Stimulated activated memory B cell treated with anti-CD40 and anti-IgM and Interleukin-4, amounts not matched to agents 10 μg/mL and 1 μg/mL and 100 μg/mL, for 72 hours (primary cell): ENCODE data around the gene PDZD11.
"Not testable (repeated sequence)": the region's sequence is repeated elsewhere in the genome, so short reads cannot be mapped to it uniquely, and the experiment has no call there.

ENCODE experiments used
- ATAC-seq: fragments of 150-1000 bp; cut with Tn5 transposase; 2 replicates; pipeline ENCODE4 v1.10.0; 2021
- H3K27ac Mint-ChIP-seq: one replicate; pipeline ENCODE4 v1.8.0; 2022; ENCODE audit warnings: mild to moderate bottlenecking, mixed read lengths
- H3K27me3 Mint-ChIP-seq: one replicate; pipeline ENCODE4 v1.8.0; 2022; ENCODE audit warnings: mixed read lengths
- H3K36me3 Mint-ChIP-seq: one replicate; pipeline ENCODE4 v1.8.0; 2022; ENCODE audit warnings: mixed read lengths
- H3K4me1 Mint-ChIP-seq: one replicate; pipeline ENCODE4 v1.8.0; 2022; ENCODE audit warnings: mixed read lengths
- H3K4me3 Mint-ChIP-seq: one replicate; pipeline ENCODE4 v1.8.0; 2022; ENCODE audit warnings: mild to moderate bottlenecking, moderate library complexity, mixed read lengths
- H3K9me3 Mint-ChIP-seq: one replicate; pipeline ENCODE4 v1.8.0; 2022; ENCODE audit warnings: mixed read lengths

The PDZD11 gene, protein sequence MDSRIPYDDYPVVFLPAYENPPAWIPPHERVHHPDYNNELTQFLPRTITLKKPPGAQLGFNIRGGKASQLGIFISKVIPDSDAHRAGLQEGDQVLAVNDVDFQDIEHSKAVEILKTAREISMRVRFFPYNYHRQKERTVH

DNA sequence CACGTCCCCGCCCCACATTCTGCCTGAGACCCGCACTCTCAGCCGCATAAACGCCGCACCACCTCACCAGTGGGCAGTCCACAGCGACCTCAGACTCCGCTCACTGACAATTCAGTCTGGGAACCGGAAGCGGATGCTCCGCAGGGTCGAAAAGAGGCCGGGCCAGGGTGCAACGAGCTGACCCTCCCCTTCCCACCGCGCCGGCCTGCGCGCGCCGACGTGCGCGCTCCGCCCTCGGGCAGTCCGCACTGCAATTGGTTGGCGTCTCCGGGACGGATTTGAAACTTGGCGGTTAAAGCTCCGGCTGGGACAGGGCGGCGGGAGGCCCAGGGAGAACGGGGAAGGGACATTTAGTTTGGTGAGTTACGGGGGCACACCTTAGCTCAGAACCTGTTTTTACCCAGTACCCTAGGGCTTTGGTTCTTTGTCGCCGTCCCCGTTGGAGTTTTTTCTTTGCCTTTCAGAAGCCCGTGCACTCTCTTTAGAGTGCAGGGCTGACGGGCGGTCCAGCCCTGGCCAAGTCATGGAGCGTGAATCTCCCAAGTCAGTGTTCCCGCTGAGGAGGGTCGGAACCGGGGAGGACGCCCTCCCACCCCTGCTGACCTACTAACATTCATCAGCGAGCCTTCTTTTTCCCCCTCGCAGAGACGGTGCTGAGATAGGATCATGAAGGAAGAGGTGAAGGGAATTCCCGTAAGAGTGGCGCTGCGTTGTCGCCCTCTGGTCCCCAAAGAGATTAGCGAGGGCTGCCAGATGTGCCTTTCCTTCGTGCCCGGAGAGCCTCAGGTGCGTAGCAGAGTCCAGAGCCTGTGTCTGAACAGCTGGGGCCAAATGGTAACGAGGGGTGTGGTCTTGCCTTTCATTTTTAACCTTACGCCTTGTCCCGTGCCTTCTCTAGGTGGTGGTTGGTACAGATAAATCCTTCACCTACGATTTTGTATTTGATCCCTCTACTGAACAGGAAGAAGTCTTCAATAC is at the start of gene PDZD11, which contains the start of gene KIF4A:
Gene PDZD11, minus strand, starts transcription at position 135 of the 978 bp plus-strand sequence. CDS start 586 bp downstream, outside the sequence.
Gene KIF4A, plus strand, starts transcription at position 312 of the 978 bp plus-strand sequence. Its CDS starts 355 bp downstream, at position 667.
- Mint-ChIP-seq H3K4me3 (peak within 1 kb of the TSS; percentile 86), H3K4me1 (peaks cover 10% of the 10 kb centered on the region)

DNA sequence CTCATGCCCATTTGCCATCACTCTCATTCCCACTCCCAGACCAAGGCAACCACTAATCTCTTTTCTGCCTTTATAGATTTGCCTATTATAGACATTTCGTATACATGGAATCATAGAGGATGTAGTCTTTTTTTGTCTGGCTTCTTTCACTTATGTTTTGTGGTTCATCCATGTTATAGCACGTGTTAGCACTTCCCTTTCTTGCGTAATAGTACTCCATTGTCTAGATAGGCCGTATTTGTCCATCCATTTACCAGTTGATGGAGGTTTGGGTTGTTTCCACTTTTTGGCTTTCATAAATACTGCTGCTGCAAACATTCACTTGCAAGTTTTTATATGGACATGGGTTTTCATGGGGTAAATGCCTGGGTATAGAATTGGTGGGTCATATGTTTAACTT is 48.6 kb upstream of the PDZD11 start:
- H3K4me3 Mint-ChIP-seq: no peak overlapping the region

More for the DNA sequence above, at the start of gene PDZD11, which contains the start of gene KIF4A:
- Mint-ChIP-seq H3K9me3 (no peaks in the 10 kb centered on the region), H3K27ac (peak within 1 kb of the TSS; percentile 66), H3K36me3 (peaks cover 13% of the 10 kb centered on the region), H3K27me3 (no peaks in the 10 kb centered on the region)
- ATAC-seq: peak; percentile 100

DNA sequence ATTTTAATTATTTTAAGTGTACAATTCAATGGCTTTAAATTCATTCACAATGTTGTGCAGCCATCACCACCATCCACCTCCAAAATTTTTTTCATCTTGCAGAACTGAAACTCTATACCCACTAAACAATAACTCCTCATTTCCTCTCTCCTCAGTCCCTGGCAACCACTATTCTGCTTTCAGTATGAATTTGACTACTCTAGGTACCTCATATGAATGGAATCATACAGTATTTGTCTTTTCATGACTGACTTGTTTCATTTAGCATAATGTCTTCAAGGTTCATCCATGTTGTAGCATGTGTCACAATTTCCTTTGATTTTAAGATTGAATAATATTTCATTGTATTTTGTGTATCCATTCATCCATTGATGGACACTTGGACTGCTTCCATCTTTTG is 47.0 kb upstream of the PDZD11 start:
- ATAC-seq: peak; percentile 90
- no peaks in the 10 kb centered on the region for H3K27me3 Mint-ChIP-seq
- H3K4me3 Mint-ChIP-seq: no peak overlapping the region
- H3K36me3 Mint-ChIP-seq: no peaks in the 10 kb centered on the region
- no peaks in the 10 kb centered on the region for H3K4me1 Mint-ChIP-seq
- H3K9me3 Mint-ChIP-seq: no peaks in the 10 kb centered on the region
- no peak overlapping the region for H3K27ac Mint-ChIP-seq

More for the DNA sequence above, 48.6 kb upstream of the PDZD11 start:
- no peak for ATAC-seq
- Mint-ChIP-seq H3K36me3 (no peaks in the 10 kb centered on the region), H3K27me3 (no peaks in the 10 kb centered on the region), H3K9me3 (no peaks in the 10 kb centered on the region), H3K4me1 (no peaks in the 10 kb centered on the region), H3K27ac (no peak overlapping the region)

DNA sequence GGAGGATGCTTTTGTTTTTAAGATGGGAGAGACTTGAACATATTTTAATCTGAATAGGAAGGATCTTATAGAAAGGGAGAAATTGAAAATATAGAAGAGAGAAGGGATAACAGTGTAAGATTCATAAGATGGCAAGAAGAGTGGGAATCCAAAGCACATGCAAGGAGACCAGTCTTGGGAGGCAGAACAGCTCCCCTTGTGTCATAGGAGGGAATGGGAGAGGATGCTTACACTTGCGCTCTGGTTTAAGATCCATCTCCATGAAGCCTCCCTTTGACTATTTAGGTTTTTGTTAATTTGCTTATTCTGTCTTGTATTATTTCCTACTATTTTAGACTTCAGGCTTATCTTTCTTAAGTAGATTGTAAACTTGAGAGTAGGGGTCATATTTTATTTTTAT is 42.9 kb upstream of the PDZD11 start:
- Mint-ChIP-seq H3K4me3 (no peak overlapping the region), H3K36me3 (no peaks in the 10 kb centered on the region), H3K9me3 (no peaks in the 10 kb centered on the region), H3K27ac (no peak overlapping the region), H3K4me1 (no peaks in the 10 kb centered on the region), H3K27me3 (no peaks in the 10 kb centered on the region)
- ATAC-seq: no peak

DNA sequence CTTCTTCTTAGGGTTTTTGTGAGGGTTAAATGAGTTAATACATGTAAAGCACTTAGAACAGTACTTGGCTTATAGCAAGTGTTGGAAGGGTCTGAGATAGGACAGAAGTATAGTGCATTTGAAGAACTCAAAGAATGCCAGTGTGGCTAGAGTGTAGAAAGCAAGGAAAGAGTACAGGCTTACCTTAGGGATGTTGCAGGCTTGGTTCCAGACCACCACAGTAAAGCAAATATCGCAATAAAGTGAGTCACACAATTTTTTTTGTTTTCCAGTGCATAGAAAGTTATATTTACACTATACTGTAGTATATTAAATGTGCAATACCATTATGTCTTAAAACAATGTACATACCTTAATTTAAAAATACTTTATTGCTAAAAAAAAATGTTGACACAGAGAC is 41.4 kb upstream of the PDZD11 start:
- H3K27ac Mint-ChIP-seq: no peak overlapping the region
- H3K36me3 Mint-ChIP-seq: no peaks in the 10 kb centered on the region
- no peak overlapping the region for H3K4me3 Mint-ChIP-seq
- H3K4me1 Mint-ChIP-seq: no peaks in the 10 kb centered on the region
- ATAC-seq: no peak
- H3K27me3 Mint-ChIP-seq: no peaks in the 10 kb centered on the region
- H3K9me3 Mint-ChIP-seq: no peaks in the 10 kb centered on the region

DNA sequence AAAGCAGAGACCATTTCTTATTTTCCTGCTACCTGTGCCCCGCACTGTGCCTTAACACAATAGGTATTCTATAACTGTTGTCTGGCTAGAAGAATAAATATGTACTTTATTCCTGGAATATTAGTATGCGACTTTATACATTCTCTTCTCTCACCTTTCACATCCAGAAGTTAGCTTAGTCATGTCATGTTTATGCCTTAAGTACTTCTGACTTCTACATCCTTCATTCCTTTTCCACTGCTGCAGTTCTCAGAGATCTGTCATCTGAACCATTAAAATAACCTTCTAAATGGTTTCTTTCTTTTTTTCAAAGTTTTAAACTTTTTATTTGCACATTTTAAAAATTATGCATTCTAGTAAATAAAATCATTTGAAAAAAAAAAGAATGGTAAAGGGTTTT is 34.6 kb upstream of the PDZD11 start:
- H3K36me3 Mint-ChIP-seq: no peaks in the 10 kb centered on the region

DNA sequence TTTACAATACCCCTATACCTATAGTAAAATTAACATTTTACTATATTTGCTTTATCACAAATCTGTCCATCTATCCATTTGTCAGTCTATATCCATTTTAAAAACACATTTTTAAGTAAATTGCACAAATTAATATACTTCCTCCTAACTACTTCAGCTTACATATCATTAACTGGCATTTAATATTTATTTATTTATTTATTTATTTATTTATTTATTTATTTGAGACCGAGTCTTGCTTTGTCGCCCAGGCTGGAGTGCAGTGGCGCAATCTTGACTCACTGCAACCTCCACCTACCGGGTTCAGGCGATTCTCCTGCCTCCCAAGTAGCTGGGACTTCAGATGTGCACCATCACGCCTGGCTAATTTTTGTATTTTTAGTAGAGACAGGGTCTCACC is 33.9 kb upstream of the PDZD11 start:
- not testable (repeated sequence) for H3K36me3 Mint-ChIP-seq, H3K9me3 Mint-ChIP-seq, H3K4me1 Mint-ChIP-seq, ATAC-seq, H3K27me3 Mint-ChIP-seq, H3K4me3 Mint-ChIP-seq, H3K27ac Mint-ChIP-seq

More for the DNA sequence above, 34.6 kb upstream of the PDZD11 start:
- no peak for ATAC-seq
- Mint-ChIP-seq H3K27me3 (no peaks in the 10 kb centered on the region), H3K4me3 (no peak overlapping the region), H3K9me3 (no peaks in the 10 kb centered on the region), H3K27ac (no peak overlapping the region), H3K4me1 (no peaks in the 10 kb centered on the region)

DNA sequence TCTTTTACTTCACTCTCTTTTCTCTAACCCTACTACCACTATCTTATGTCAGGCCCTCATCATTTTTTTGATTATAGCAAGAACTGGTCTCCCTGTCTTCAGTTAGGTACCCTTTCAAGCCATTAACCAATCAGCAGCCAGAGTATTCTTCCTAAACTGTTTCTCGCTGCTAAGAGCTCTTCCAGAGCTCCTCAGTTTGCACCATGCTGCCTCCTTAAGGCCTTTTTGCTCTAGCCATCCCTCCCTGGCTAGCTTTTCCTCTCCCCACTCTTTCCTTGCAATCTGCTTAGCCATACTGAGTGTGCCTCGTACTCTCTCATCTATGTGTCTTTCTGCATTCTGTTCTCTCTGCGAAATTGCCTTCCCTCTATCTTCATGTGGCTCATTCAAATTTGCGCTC is 33.1 kb upstream of the PDZD11 start:
- Mint-ChIP-seq H3K9me3 (no peaks in the 10 kb centered on the region), H3K4me1 (no peaks in the 10 kb centered on the region), H3K27me3 (no peaks in the 10 kb centered on the region), H3K4me3 (no peak overlapping the region), H3K36me3 (no peaks in the 10 kb centered on the region), H3K27ac (no peak overlapping the region)
- no peak for ATAC-seq

DNA sequence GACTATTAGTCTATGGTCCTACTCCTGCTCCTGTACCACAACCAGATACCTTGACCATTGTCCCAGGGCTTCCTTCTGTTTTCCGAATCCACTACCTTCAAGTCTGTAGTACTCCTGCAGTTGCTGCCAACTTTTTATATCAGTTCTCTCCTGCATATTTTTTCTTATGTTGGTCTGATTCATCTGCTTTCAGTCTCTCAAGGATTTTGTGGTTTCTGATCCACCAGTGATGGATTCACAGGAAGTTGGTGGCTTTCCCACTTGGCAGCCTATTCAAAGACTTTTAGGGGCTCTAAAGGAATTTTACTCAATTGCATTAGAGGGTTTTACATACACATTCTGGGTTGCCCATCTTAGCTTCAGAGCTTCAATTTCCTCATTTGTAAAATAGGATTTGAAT is 23.8 kb upstream of the PDZD11 start:
- H3K4me3 Mint-ChIP-seq: no peak overlapping the region
- H3K9me3 Mint-ChIP-seq: no peaks in the 10 kb centered on the region
- H3K27ac Mint-ChIP-seq: no peak overlapping the region
- no peaks in the 10 kb centered on the region for H3K4me1 Mint-ChIP-seq
- no peak for ATAC-seq
- no peaks in the 10 kb centered on the region for H3K27me3 Mint-ChIP-seq
- no peaks in the 10 kb centered on the region for H3K36me3 Mint-ChIP-seq

DNA sequence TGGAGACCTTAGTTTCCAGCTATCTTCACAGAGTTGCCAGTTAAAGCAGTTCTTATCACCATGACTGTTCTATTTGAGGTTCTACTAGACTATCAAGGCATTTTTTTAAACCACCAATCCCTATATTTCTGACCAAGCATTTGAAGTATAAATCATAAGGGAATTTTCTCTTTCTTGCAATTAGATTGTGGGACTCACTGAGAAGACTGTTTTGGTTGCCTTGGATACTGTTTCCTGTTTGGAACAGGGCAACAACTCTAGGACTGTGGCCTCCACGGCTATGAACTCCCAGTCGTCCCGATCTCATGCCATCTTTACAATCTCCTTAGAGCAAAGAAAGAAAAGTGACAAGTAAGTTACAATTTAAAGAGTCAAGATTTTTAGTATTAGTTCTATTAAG is 12.0 kb upstream of the PDZD11 start:
- no peak overlapping the region for H3K4me3 Mint-ChIP-seq
- no peaks in the 10 kb centered on the region for H3K9me3 Mint-ChIP-seq
- H3K4me1 Mint-ChIP-seq: no peaks in the 10 kb centered on the region
- no peak for ATAC-seq
- H3K27ac Mint-ChIP-seq: no peak overlapping the region
- H3K36me3 Mint-ChIP-seq: no peaks in the 10 kb centered on the region
- H3K27me3 Mint-ChIP-seq: no peaks in the 10 kb centered on the region

DNA sequence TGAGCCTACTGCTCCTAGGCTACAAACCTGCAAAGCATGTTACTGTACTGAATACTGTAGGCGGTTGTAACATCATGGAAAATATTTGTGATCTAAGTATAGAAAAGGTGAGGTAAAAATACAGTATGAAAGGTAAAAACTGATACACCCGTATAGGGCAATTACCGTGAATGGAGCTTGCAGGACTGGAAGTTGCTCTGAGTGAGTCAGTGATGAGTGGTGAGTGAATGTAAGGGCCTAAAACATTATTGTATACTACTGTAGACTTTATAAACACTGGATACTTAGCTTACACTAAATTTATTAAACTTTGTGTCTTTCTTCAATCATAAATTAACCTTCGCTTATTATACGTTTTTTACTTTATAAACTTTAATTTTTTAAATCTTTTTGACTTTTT is 3.9 kb upstream of the PDZD11 start:
- no peak for ATAC-seq
- H3K4me3 Mint-ChIP-seq: no peak overlapping the region
- H3K4me1 Mint-ChIP-seq: peaks cover 10% of the 10 kb centered on the region
- H3K27me3 Mint-ChIP-seq: no peaks in the 10 kb centered on the region
- no peaks in the 10 kb centered on the region for H3K9me3 Mint-ChIP-seq
- no peaks in the 10 kb centered on the region for H3K36me3 Mint-ChIP-seq
- no peak overlapping the region for H3K27ac Mint-ChIP-seq

DNA sequence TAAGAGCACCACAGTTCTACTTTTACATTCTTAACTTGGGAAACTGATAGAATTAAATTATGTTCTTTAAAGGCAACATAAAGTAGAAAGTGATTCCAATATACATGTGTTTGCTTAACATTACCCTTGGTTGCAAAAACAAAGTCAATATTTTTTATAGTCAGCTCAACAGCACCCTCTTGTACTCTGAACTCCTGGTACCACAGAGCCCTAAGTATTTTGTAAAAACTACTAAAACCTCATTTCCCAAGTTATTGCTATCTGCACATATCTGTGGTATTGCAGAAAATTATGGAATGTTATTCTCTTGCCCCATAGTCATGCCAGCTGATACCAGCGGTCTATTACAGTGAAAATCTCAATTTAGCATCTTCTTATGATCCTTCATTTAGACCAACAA is 3.1 kb upstream of the PDZD11 start:
- Mint-ChIP-seq H3K4me3 (no peak overlapping the region), H3K36me3 (no peaks in the 10 kb centered on the region), H3K9me3 (no peaks in the 10 kb centered on the region), H3K4me1 (peaks cover 10% of the 10 kb centered on the region), H3K27me3 (no peaks in the 10 kb centered on the region), H3K27ac (no peak overlapping the region)
- no peak for ATAC-seq

DNA sequence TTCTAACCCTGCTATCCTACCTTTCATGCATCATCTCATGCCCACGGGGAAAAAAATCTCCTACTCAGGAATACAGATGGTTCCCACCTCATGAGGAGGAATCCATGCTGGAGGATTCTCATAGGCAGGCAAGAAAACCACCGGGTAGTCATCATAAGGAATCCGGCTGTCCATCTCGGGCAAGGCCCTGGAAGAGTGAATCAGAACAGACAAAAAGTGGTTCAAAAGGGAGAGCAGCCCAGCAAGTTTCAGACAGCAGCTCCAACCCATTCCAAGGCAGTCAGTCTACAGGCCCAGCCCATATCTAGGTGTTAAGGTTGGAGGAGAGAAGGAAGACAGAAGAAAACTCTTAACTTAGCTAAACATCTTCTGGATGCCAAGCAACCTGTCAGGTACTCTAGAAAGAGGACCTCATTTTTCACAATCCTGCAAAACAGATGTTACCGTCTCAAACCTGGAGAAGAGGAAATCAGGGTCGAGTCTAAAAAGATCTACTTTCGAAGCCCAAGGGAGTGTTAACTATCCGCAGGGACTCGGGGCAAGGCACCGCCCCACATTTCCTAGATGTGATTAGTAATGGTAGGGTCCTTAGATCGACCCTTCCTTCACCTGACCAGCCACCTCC is 447 bp downstream of the PDZD11 start:
- Mint-ChIP-seq H3K27ac (peak overlapping the region; percentile 66), H3K36me3 (peaks cover 21% of the 10 kb centered on the region), H3K9me3 (no peaks in the 10 kb centered on the region), H3K4me1 (peaks cover 10% of the 10 kb centered on the region), H3K27me3 (no peaks in the 10 kb centered on the region), H3K4me3 (peak overlapping the region; percentile 86)
- no peak for ATAC-seq

DNA sequence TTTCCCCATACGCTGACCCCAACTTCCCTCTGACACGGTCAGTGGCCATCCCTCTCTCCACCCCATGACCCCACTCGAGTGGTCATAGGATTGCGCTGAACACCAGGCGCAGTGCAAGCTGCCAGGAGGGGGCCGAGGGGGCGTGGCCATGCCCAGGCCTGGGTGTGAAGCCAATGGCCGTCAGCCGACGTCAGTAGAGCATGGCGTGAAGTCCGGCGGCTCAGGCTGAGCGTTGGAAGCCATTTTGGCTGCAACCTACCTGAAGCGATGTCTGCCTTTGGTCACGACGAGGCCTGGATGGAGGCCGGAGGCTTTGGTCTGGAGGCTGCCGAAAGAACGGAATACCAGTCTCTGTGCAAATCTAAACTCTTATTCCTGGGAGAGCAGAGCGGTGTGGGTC is 7.8 kb downstream of the PDZD11 start, which contains the start of gene RAB41:
Gene RAB41, plus strand, starts transcription at position 222 of the 400 bp plus-strand sequence. Its CDS starts 46 bp downstream, at position 268.
- no peaks in the 10 kb centered on the region for H3K27me3 Mint-ChIP-seq
- H3K4me1 Mint-ChIP-seq: no peaks in the 10 kb centered on the region

DNA sequence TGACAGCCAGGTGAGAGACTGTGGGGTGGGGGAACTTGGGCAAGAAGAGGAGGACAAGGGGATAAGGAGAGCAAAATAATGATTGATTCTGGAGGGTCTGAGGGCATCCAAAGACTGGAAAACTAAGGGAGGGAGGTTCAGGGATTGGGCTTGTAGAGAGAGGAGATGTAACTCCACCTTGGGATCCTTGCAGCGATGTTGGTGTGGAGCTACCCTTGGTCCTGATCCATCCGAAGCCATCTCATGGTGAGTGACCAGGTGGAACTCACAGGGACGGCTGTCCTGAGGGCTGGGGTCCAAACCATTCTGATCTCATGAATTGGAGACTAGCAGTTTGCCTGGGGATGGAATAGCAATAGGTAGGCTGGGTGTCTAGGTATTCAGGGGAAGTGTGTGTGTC is 9.2 kb downstream of the PDZD11 start:
- Mint-ChIP-seq H3K4me1 (no peaks in the 10 kb centered on the region), H3K27me3 (no peaks in the 10 kb centered on the region), H3K27ac (no peak overlapping the region), H3K4me3 (no peak overlapping the region), H3K9me3 (no peaks in the 10 kb centered on the region), H3K36me3 (peaks cover 38% of the 10 kb centered on the region)
- no peak for ATAC-seq

More for the DNA sequence above, 7.8 kb downstream of the PDZD11 start, which contains the start of gene RAB41:
- H3K9me3 Mint-ChIP-seq: no peaks in the 10 kb centered on the region
- H3K27ac Mint-ChIP-seq: no peak within 1 kb of the TSS
- no peak within 1 kb of the TSS for H3K4me3 Mint-ChIP-seq
- no peak for ATAC-seq
- H3K36me3 Mint-ChIP-seq: peaks cover 45% of the 10 kb centered on the region
